Keratinocyte (primary cell): Measurements from ENCODE around the gene PFAS. TPM values are rescaled to one million over a fixed set of nuclear protein-coding genes. Genes with fewer than 3 reads are reported as not detected.

ENCODE experiments used
- DNase-seq: peaks from one replicate; pipeline ENCODE4 v3.0.0-alpha.2; 2011; ENCODE audit warnings: low read depth, missing footprints, low spot score
- FAIRE-seq: peaks from 2 replicates; lab custom pipeline; 2011; peaks lifted over from hg19 to GRCh38; lab: Jason Lieb, UNC
- H2AFZ ChIP-seq: 2 replicates; pipeline ENCODE4 v1.6.0; 2012; ENCODE audit warnings: low read length, control low read depth, inconsistent platforms; ENCODE audit not compliant: control insufficient read depth
- H3K27ac ChIP-seq: 2 replicates; pipeline ENCODE4 v1.5.1; 2011; ENCODE audit warnings: low read length; ENCODE audit not compliant: control insufficient read depth, insufficient read depth
- H3K27me3 ChIP-seq: 3 replicates; pipeline ENCODE4 v1.6.0; 2011; ENCODE audit warnings: low read length; ENCODE audit not compliant: control insufficient read depth, insufficient read depth; ENCODE audit errors: extremely low read depth
- H3K36me3 ChIP-seq, 2 experiments: 2 replicates in 1 of 2; 3 replicates in 1 of 2; pipeline ENCODE4 v1.5.1; 2011; ENCODE audit warnings: low read length in 2 of 2, mild to moderate bottlenecking in 1 of 2; ENCODE audit not compliant: control insufficient read depth in 2 of 2, insufficient read depth in 2 of 2; ENCODE audit errors: extremely low read depth in 1 of 2
- H3K4me1 ChIP-seq: 3 replicates; pipeline ENCODE4 v1.5.1; 2011; ENCODE audit warnings: low read length; ENCODE audit not compliant: control insufficient read depth, insufficient read depth; ENCODE audit errors: extremely low read depth
- H3K4me2 ChIP-seq: 3 replicates; pipeline ENCODE4 v1.6.0; 2011; ENCODE audit warnings: low read depth, low read length; ENCODE audit not compliant: control insufficient read depth, insufficient read depth; ENCODE audit errors: extremely low read depth
- H3K4me3 ChIP-seq, 3 experiments: fragments of 200-600 bp in 1 of 3; sonication (generic) in 1 of 3; 2 replicates in 2 of 3; 3 replicates in 1 of 3; pipeline ENCODE4 v1.5.1; 2011 to 2016; ENCODE audit warnings: low read length in 3 of 3, mild to moderate bottlenecking in 3 of 3, control low read depth in 2 of 3, inconsistent platforms in 1 of 3, low read depth in 1 of 3, mixed read lengths in 1 of 3, mixed run types in 1 of 3, moderate library complexity in 1 of 3; ENCODE audit not compliant: control insufficient read depth in 2 of 3, insufficient read depth in 2 of 3; ENCODE audit errors: extremely low read depth in 1 of 3
- H3K79me2 ChIP-seq: 2 replicates; pipeline ENCODE4 v1.6.0; 2012; ENCODE audit warnings: low read length; ENCODE audit not compliant: control insufficient read depth, insufficient read depth
- H3K9ac ChIP-seq: 3 replicates; pipeline ENCODE4 v1.6.0; 2011; ENCODE audit warnings: low read length; ENCODE audit not compliant: control insufficient read depth, insufficient read depth; ENCODE audit errors: extremely low read depth
- H3K9me1 ChIP-seq: 3 replicates; pipeline ENCODE4 v1.6.0; 2011; ENCODE audit warnings: low read length; ENCODE audit not compliant: control insufficient read depth, insufficient read depth; ENCODE audit errors: extremely low read depth
- H3K9me3 ChIP-seq: 2 replicates; pipeline ENCODE4 v1.5.1; 2012; ENCODE audit warnings: low read depth, low read length; ENCODE audit not compliant: control insufficient read depth
- H4K20me1 ChIP-seq: 3 replicates; pipeline ENCODE4 v1.6.0; 2011; ENCODE audit warnings: low read length; ENCODE audit not compliant: control insufficient read depth, insufficient read depth; ENCODE audit errors: extremely low read depth
- EZH2 ChIP-seq: IDR thresholded peaks from one replicate; pipeline ENCODE4 v1.6.1; 2012; ENCODE audit warnings: inconsistent platforms, mild to moderate bottlenecking, low read length, moderate library complexity
- dilution Hi-C: fragments of 300-500 bp; cut with MboI; formaldehyde crosslinking; loops from one replicate; pipeline ENCODE4 v1.7.0; 2020; ENCODE audit warnings: low sequenced_read_pairs; ENCODE audit not compliant: extremely low pct_ligation_motif_present
- polyA plus RNA-seq, 5 experiments: library from polyadenylated mRNA; depleted of rRNA in 3 of 5; stranded (reverse) in 3 of 5; stranded (forward) in 1 of 5; unstranded in 1 of 5; fragments of >200 nt; gene quantifications; 1 replicate in 1 of 5; 2 replicates in 3 of 5; 3 replicates in 1 of 5; pipeline versions ENCODE4 v1.2.1 to v1.2.3, GENCODE V29; 2011 to 2012; ENCODE audit warnings: missing spikeins in 2 of 5, low read depth in 1 of 5, low replicate concordance in 1 of 5
- TF ChIP-seq, protein P1 (sequence below), 3 experiments: IDR thresholded peaks in 1 of 3; conservative IDR thresholded peaks in 1 of 3; optimal IDR thresholded peaks in 1 of 3; 2 replicates in 2 of 3; 3 replicates in 1 of 3; pipeline versions ENCODE3 to v1.5.1; 2011; ENCODE audit warnings: low read length in 3 of 3, mild to moderate bottlenecking in 3 of 3, moderate library complexity in 2 of 3, control low read depth in 1 of 3, inconsistent platforms in 1 of 3; ENCODE audit not compliant: insufficient read depth in 2 of 3; ENCODE audit errors: extremely low read depth in 1 of 3

Gene PFAS
- polyA plus RNA-seq, 1 donor (not counting 4 experiments of a cell fraction or from before 2014, with no cell fraction given), result 14.1 TPM

DNA sequence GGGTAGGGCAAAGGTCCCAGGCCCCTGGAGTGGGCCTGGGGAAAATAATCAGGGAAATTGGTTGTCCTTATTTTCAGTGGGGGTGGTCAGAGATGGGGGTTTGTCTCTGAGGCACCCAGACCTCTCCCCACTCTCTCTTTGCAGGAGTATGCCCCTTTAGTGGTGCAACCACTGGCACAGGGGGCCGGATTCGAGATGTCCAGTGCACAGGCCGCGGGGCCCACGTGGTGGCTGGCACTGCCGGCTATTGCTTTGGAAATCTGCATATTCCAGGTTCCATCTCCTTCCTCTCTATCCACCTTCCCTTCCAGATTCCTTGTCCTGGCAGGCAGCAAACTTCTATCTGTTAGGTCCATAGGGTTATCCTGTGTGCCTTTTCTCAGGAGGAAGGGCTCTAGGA is 7.6 kb downstream of the PFAS start:
- Histone ChIP-seq H3K4me2 (no peak overlapping the region), H4K20me1 (no peaks in the 10 kb centered on the region), H3K9me1 (no peaks in the 10 kb centered on the region), H3K9ac (no peak overlapping the region), H3K36me3 (peaks cover 23 to 26% of the 10 kb centered on the region in 2 experiments), H2AFZ (no peak overlapping the region), H3K27me3 (no peaks in the 10 kb centered on the region), H3K9me3 (no peaks in the 10 kb centered on the region), H3K4me1 (no peaks in the 10 kb centered on the region), H3K4me3 (no peak overlapping the region), H3K79me2 (peaks cover 11% of the 10 kb centered on the region), H3K27ac (no peak overlapping the region)
- DNase-seq (no peak), FAIRE-seq (no peak)
- dilution Hi-C loops, result no loop called here
- TF ChIP-seq, protein P1, sequence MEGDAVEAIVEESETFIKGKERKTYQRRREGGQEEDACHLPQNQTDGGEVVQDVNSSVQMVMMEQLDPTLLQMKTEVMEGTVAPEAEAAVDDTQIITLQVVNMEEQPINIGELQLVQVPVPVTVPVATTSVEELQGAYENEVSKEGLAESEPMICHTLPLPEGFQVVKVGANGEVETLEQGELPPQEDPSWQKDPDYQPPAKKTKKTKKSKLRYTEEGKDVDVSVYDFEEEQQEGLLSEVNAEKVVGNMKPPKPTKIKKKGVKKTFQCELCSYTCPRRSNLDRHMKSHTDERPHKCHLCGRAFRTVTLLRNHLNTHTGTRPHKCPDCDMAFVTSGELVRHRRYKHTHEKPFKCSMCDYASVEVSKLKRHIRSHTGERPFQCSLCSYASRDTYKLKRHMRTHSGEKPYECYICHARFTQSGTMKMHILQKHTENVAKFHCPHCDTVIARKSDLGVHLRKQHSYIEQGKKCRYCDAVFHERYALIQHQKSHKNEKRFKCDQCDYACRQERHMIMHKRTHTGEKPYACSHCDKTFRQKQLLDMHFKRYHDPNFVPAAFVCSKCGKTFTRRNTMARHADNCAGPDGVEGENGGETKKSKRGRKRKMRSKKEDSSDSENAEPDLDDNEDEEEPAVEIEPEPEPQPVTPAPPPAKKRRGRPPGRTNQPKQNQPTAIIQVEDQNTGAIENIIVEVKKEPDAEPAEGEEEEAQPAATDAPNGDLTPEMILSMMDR (optimal IDR thresholded peaks at IDR 0.05 in 1 of 3, IDR thresholded peaks at IDR 0.05 in 1 of 3, conservative IDR thresholded peaks at IDR 0.05 in 1 of 3; ENCODE audit: extremely low read depth in 1 of 3, insufficient read depth in 2 of 3, low read length in 3 of 3), result no peak
- TF ChIP-seq EZH2, result no peak

DNA sequence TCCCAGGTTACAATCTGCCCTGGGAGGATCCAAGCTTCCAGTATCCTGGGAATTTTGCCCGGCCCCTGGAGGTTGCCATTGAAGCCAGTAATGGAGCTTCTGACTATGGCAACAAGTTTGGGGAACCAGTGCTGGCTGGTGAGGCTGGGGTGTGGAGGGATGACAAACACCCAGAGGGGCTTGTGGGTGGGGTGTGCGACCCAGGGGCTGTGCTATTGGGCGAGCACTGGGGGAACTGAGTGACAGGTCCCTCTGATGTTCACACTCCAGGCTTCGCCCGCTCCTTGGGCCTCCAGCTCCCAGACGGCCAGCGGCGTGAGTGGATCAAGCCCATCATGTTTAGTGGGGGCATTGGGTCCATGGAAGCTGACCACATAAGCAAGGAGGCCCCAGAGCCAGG is 8.7 kb downstream of the PFAS start:
- no peak overlapping the region for H3K4me3 ChIP-seq
- H2AFZ ChIP-seq, result no peak overlapping the region
- no peak overlapping the region for H3K4me2 ChIP-seq
- DNase-seq, result no peak
- peaks cover 4% of the 10 kb centered on the region for H3K79me2 ChIP-seq
- no peak overlapping the region for H3K27ac ChIP-seq
- no peaks in the 10 kb centered on the region for H3K27me3 ChIP-seq
- no peaks in the 10 kb centered on the region for H3K9me3 ChIP-seq
- no peak for TF ChIP-seq EZH2
- TF ChIP-seq, protein P1 (optimal IDR thresholded peaks at IDR 0.05 in 1 of 3, IDR thresholded peaks at IDR 0.05 in 1 of 3, conservative IDR thresholded peaks at IDR 0.05 in 1 of 3; ENCODE audit: extremely low read depth in 1 of 3, insufficient read depth in 2 of 3, low read length in 3 of 3), result no peak
- H3K36me3 ChIP-seq, result peaks cover 23 to 26% of the 10 kb centered on the region in 2 experiments
- no peaks in the 10 kb centered on the region for H3K4me1 ChIP-seq
- no peak for FAIRE-seq
- dilution Hi-C loops, result no loop called here
- H4K20me1 ChIP-seq, result no peaks in the 10 kb centered on the region
- no peak overlapping the region for H3K9ac ChIP-seq
- no peaks in the 10 kb centered on the region for H3K9me1 ChIP-seq
